ENCODE data around the gene PLPPR5.

GRCh38 chr1:98979463-98979862, 25.2 kb downstream of the PLPPR5 start:
- TF ChIP-seq CTCF (IDR thresholded peaks at IDR 0.05 in 2 of 3, conservative IDR thresholded peaks at IDR 0.05 in 1 of 3; ENCODE audit: insufficient read depth in 2 of 3, low read depth in 1 of 3, low read length in 3 of 3) (no peak), RFX5 (IDR thresholded peaks at IDR 0.05; ENCODE audit: low read depth, low read length) (no peak), PCBP2 (IDR thresholded peaks at IDR 0.05; ENCODE audit: low read depth, low read length, poor library complexity, severe bottlenecking) (no peak), HDGF (IDR thresholded peaks at IDR 0.05) (no peak), CREB1 (IDR thresholded peaks at IDR 0.05) (no peak), CREB1 (CRISPR knock-in tag; IDR thresholded peaks at IDR 0.05) (no peak), CEBPB (tag; IDR thresholded peaks at IDR 0.05) (no peak), TOE1 (IDR thresholded peaks at IDR 0.05; ENCODE audit: borderline replicate concordance) (no peak), TOE1 (CRISPR knock-in tag; IDR thresholded peaks at IDR 0.05; ENCODE audit: borderline replicate concordance, low read depth) (no peak)
